Measurements from ENCODE around the gene SOD3. TPM values are rescaled to one million over a fixed set of nuclear protein-coding genes. Genes with fewer than 3 reads are reported as not detected.

Gene SOD3
- total RNA-seq, 1 donor from 2014 or later = 62.4 TPM

- DNase-seq (no peak), ATAC-seq (ENCODE audit: poor library complexity) (no peak)
- intact Hi-C loops (cut with DNase I) = no loop called here
These were observed 23.2 kb upstream of the SOD3 start for GRCh38 chr4:24772061-24772705.

- no peak for DNase-seq
- ATAC-seq (ENCODE audit: poor library complexity) = no peak
- intact Hi-C loops (cut with DNase I) = no loop called here
These were observed 22.4 kb upstream of the SOD3 start for GRCh38 chr4:24772952-24773351.

GRCh38 chr4:24774452-24774851, 20.9 kb upstream of the SOD3 start:
- DNase-seq (no peak), ATAC-seq (ENCODE audit: poor library complexity) (no peak)
- intact Hi-C loops (cut with DNase I) = no loop called here

- intact Hi-C loops (cut with DNase I) = no loop called here
- DNase-seq (no peak), ATAC-seq (ENCODE audit: poor library complexity) (no peak)
These were observed 20.3 kb upstream of the SOD3 start for GRCh38 chr4:24775032-24775605.

- intact Hi-C loops (cut with DNase I) = no loop called here
- no peak for DNase-seq
- no peak for ATAC-seq (ENCODE audit: poor library complexity)
These were observed 19.6 kb upstream of the SOD3 start for GRCh38 chr4:24775750-24776149.

GRCh38 chr4:24777536-24778463, 17.6 kb upstream of the SOD3 start:
- ATAC-seq (ENCODE audit: poor library complexity) (peak; percentile 45), DNase-seq (no peak)
- intact Hi-C loops (cut with DNase I) = no loop called here

- ATAC-seq (ENCODE audit: poor library complexity) (peak; percentile 90), DNase-seq (peak; percentile 50)
- intact Hi-C loops (cut with DNase I) = no loop called here
These were observed 16.7 kb upstream of the SOD3 start for GRCh38 chr4:24778464-24779225.

- no peak for ATAC-seq (ENCODE audit: poor library complexity)
- intact Hi-C loops (cut with DNase I) = no loop called here
- DNase-seq = no peak
These were observed 14.4 kb upstream of the SOD3 start for GRCh38 chr4:24780936-24781495.

- intact Hi-C loops (cut with DNase I) = no loop called here
- ATAC-seq (ENCODE audit: poor library complexity) = peak; percentile 57
- no peak for DNase-seq
These were observed 13.2 kb upstream of the SOD3 start for GRCh38 chr4:24781999-24782745.

GRCh38 chr4:24783506-24783905, 11.9 kb upstream of the SOD3 start:
- intact Hi-C loops (cut with DNase I) = no loop called here
- DNase-seq = no peak
- ATAC-seq (ENCODE audit: poor library complexity) = no peak

- DNase-seq = no peak
- no peak for ATAC-seq (ENCODE audit: poor library complexity)
- intact Hi-C loops (cut with DNase I) = no loop called here
These were observed 4.3 kb upstream of the SOD3 start for GRCh38 chr4:24791043-24791442.

- no peak for DNase-seq
- ATAC-seq (ENCODE audit: poor library complexity) = no peak
- intact Hi-C loops (cut with DNase I) = no loop called here
These were observed 2.8 kb upstream of the SOD3 start for GRCh38 chr4:24792552-24792951.

GRCh38 chr4:24793219-24794005, 2.0 kb upstream of the SOD3 start:
- intact Hi-C loops (cut with DNase I) = no loop called here
- ATAC-seq (ENCODE audit: poor library complexity) (no peak), DNase-seq (no peak)

- intact Hi-C loops (cut with DNase I) = no loop called here
These were observed 1.3 kb upstream of the SOD3 start for GRCh38 chr4:24794051-24794450.

GRCh38 chr4:24794480-24794879, 893 bp upstream of the SOD3 start:
- DNase-seq (peak; percentile 58), ATAC-seq (ENCODE audit: poor library complexity) (peak; percentile 42)
- intact Hi-C loops (cut with DNase I) = no loop called here

More at GRCh38 chr4:24794051-24794450, 1.3 kb upstream of the SOD3 start:
- no peak for DNase-seq
- ATAC-seq (ENCODE audit: poor library complexity) = no peak

- DNase-seq = no peak
- intact Hi-C loops (cut with DNase I) = no loop called here
- peak; percentile 30 for ATAC-seq (ENCODE audit: poor library complexity)
These were observed 451 bp downstream of the SOD3 start for GRCh38 chr4:24795666-24796381.

- DNase-seq (no peak), ATAC-seq (ENCODE audit: poor library complexity) (no peak)
- intact Hi-C loops (cut with DNase I) = no loop called here
These were observed 1.2 kb downstream of the SOD3 start for GRCh38 chr4:24796620-24797019.
